H9 (cell line): ENCODE measurements around the gene CCDC157. TPM values are rescaled to one million over a fixed set of nuclear protein-coding genes. Genes with fewer than 3 reads are reported as not detected.

Experiments
- DNase-seq: peaks from one replicate; pipeline ENCODE4 v3.0.0-alpha.2; 2017
- H2AFZ ChIP-seq: one replicate; pipeline ENCODE4 v1.6.1; 2013; ENCODE audit warnings: mild to moderate bottlenecking, low read length, control low read depth, moderate library complexity
- H2AK5ac ChIP-seq: 2 replicates; pipeline ENCODE4 v1.6.1; 2013; ENCODE audit warnings: low read length, control low read depth, mixed read lengths; ENCODE audit not compliant: insufficient read length
- H2BK120ac ChIP-seq: one replicate; pipeline ENCODE4 v1.6.1; 2013; ENCODE audit warnings: low read depth, mild to moderate bottlenecking, low read length, control low read depth, inconsistent platforms; ENCODE audit not compliant: poor library complexity, severe bottlenecking
- H2BK12ac ChIP-seq: 2 replicates; pipeline ENCODE4 v1.6.1; 2013; ENCODE audit warnings: low read length, control low read depth, mixed read lengths, low read depth; ENCODE audit not compliant: insufficient read length
- H2BK15ac ChIP-seq: 2 replicates; pipeline ENCODE4 v1.6.1; 2013; ENCODE audit warnings: low read depth, low read length, control low read depth
- H2BK20ac ChIP-seq: one replicate; pipeline ENCODE4 v1.6.1; 2013; ENCODE audit warnings: low read depth, mild to moderate bottlenecking, low read length, control low read depth, inconsistent platforms; ENCODE audit not compliant: poor library complexity, severe bottlenecking
- H2BK5ac ChIP-seq: 2 replicates; pipeline ENCODE4 v1.6.1; 2013; ENCODE audit warnings: low read length, control low read depth, mixed read lengths; ENCODE audit not compliant: insufficient read length
- H3K14ac ChIP-seq: 2 replicates; pipeline ENCODE4 v1.6.1; 2013; ENCODE audit warnings: low read length, control low read depth; ENCODE audit not compliant: insufficient read depth
- H3K18ac ChIP-seq: 2 replicates; pipeline ENCODE4 v1.6.1; 2013; ENCODE audit warnings: low read depth, mild to moderate bottlenecking, mixed read lengths, low read length, control low read depth; ENCODE audit not compliant: insufficient read length
- H3K23ac ChIP-seq: 2 replicates; pipeline ENCODE4 v1.6.1; 2013; ENCODE audit warnings: low read length, control low read depth, mixed read lengths, low read depth; ENCODE audit not compliant: insufficient read length
- H3K23me2 ChIP-seq: 2 replicates; pipeline ENCODE4 v1.6.1; 2013; ENCODE audit warnings: low read depth, mild to moderate bottlenecking, mixed read lengths, low read length, control low read depth; ENCODE audit not compliant: insufficient read length, poor library complexity, severe bottlenecking
- H3K27ac ChIP-seq: 2 replicates; pipeline ENCODE4 v1.5.1; 2013; ENCODE audit warnings: low read length, control low read depth, mixed read lengths, low read depth; ENCODE audit not compliant: insufficient read length
- H3K27me3 ChIP-seq: 2 replicates; pipeline ENCODE4 v1.6.1; 2013; ENCODE audit warnings: low read length, control low read depth, inconsistent platforms; ENCODE audit not compliant: insufficient read depth
- H3K4ac ChIP-seq: 2 replicates; pipeline ENCODE4 v1.6.1; 2013; ENCODE audit warnings: low read depth, mild to moderate bottlenecking, control low read depth, inconsistent platforms, low read length, moderate library complexity
- H3K4me1 ChIP-seq: 2 replicates; pipeline ENCODE4 v1.6.1; 2013; ENCODE audit warnings: low read length, control low read depth, inconsistent platforms; ENCODE audit not compliant: insufficient read depth
- H3K4me2 ChIP-seq: 2 replicates; pipeline ENCODE4 v1.6.1; 2013; ENCODE audit warnings: low read length, control low read depth, mixed read lengths; ENCODE audit not compliant: insufficient read length, insufficient read depth
- H3K56ac ChIP-seq: 2 replicates; pipeline ENCODE4 v1.6.1; 2013; ENCODE audit warnings: low read depth, mild to moderate bottlenecking, mixed read lengths, low read length, control low read depth; ENCODE audit not compliant: insufficient read length
- H3K79me1 ChIP-seq: 2 replicates; pipeline ENCODE4 v1.6.1; 2013; ENCODE audit warnings: low read depth, mild to moderate bottlenecking, moderate library complexity, low read length, control low read depth, inconsistent platforms; ENCODE audit not compliant: insufficient read depth, poor library complexity, severe bottlenecking
- H3K79me2 ChIP-seq: 2 replicates; pipeline ENCODE4 v1.6.1; 2013; ENCODE audit warnings: low read length, control low read depth, inconsistent platforms; ENCODE audit not compliant: insufficient read depth
- H3K9ac ChIP-seq: 2 replicates; pipeline ENCODE4 v1.6.1; 2013; ENCODE audit warnings: low read length, control low read depth, mixed read lengths; ENCODE audit not compliant: insufficient read length; ENCODE audit errors: extremely low read depth
- H3K9me3 ChIP-seq: one replicate; pipeline ENCODE4 v1.6.1; 2013; ENCODE audit warnings: low read depth, low read length, inconsistent platforms; ENCODE audit not compliant: control insufficient read depth
- H3T11ph ChIP-seq: one replicate; pipeline ENCODE4 v1.6.1; 2013; ENCODE audit warnings: mild to moderate bottlenecking, low read length, control low read depth, inconsistent platforms
- H4K20me1 ChIP-seq: one replicate; pipeline ENCODE4 v1.6.1; 2013; ENCODE audit not compliant: control insufficient read depth, insufficient read length, insufficient read depth
- H4K5ac ChIP-seq: 2 replicates; pipeline ENCODE4 v1.6.1; 2013; ENCODE audit warnings: low read depth, mild to moderate bottlenecking, mixed read lengths, low read length, control low read depth; ENCODE audit not compliant: insufficient read length
- H4K8ac ChIP-seq: replicated peaks from 2 replicates; pipeline ENCODE4 v1.6.1; 2013; ENCODE audit warnings: low read length, control low read depth, mixed read lengths, low read depth; ENCODE audit not compliant: insufficient read length
- H4K91ac ChIP-seq: 2 replicates; pipeline ENCODE4 v1.6.1; 2013; ENCODE audit warnings: low read depth, mild to moderate bottlenecking, moderate library complexity, mixed read lengths, low read length, control low read depth; ENCODE audit not compliant: insufficient read length
- H3K27ac Mint-ChIP-seq, 3 experiments: 2 replicates in 2 of 3; 3 replicates in 1 of 3; pipeline ENCODE4 v1.8.0; 2020 to 2021; ENCODE audit warnings: mixed read lengths in 3 of 3, mild to moderate bottlenecking in 1 of 3, moderate library complexity in 1 of 3
- H3K27me3 Mint-ChIP-seq: 2 replicates; pipeline ENCODE4 v1.8.0; 2021; ENCODE audit warnings: low read depth, mild to moderate bottlenecking, moderate library complexity, mixed read lengths
- H3K36me3 Mint-ChIP-seq, 3 experiments: 2 replicates in 2 of 3; 3 replicates in 1 of 3; pipeline ENCODE4 v1.8.0; 2020 to 2021; ENCODE audit warnings: low read depth in 3 of 3, mixed read lengths in 3 of 3; ENCODE audit not compliant: insufficient read depth in 1 of 3
- H3K4me1 Mint-ChIP-seq, 2 experiments: 2 replicates each; pipeline ENCODE4 v1.8.0; 2020; ENCODE audit warnings: mixed read lengths in 2 of 2
- H3K4me3 Mint-ChIP-seq, 2 experiments: 2 replicates in 1 of 2; 3 replicates in 1 of 2; pipeline ENCODE4 v1.8.0; 2020 to 2021; ENCODE audit warnings: mild to moderate bottlenecking in 2 of 2, mixed read lengths in 2 of 2, moderate library complexity in 1 of 2
- H3K9me3 Mint-ChIP-seq, 2 experiments: 2 replicates in 1 of 2; 3 replicates in 1 of 2; pipeline ENCODE4 v1.8.0; 2020; ENCODE audit warnings: mild to moderate bottlenecking in 2 of 2, mixed read lengths in 2 of 2, moderate library complexity in 1 of 2
- CTCF ChIP-seq: fragments of 200-600 bp; sonication (generic); conservative IDR thresholded peaks from 3 replicates; pipeline ENCODE4 v1.8.0; 2021; ENCODE audit warnings: antibody characterized with exemption, mild to moderate bottlenecking
- WGBS: extraction: QIAGEN DNeasy Blood & Tissue Kit; methylation state at CpG from one replicate; pipeline ENCODE4 v1.1.7; 2013; ENCODE audit warnings: missing lambda C conversion rate, low lambda C conversion rate, mixed read lengths; ENCODE audit not compliant: insufficient read length; ENCODE audit errors: extremely low coverage; 5-methylcytosine and 5-hydroxymethylcytosine counted together
- total RNA-seq: library from RNA; stranded (reverse); gene quantifications from 2 replicates; pipeline ENCODE4 v1.2.1, GENCODE V29; 2021

The CCDC157 gene
- total RNA-seq, 1 experiment from 2014 or later: 4.3 TPM

GRCh38 chr22:30308093-30308492, 48.7 kb upstream of the CCDC157 start:
- Mint-ChIP-seq H3K9me3 (no peaks in the 10 kb centered on the region; a peak in 1 of 5 replicates), H3K4me3 (no peak overlapping the region), H3K27me3 (no peaks in the 10 kb centered on the region; the same call in 1 of the 2 replicates), H3K27ac (peak overlapping the region in 1 of 3 experiments; percentile 2; a peak in 2 of 7 replicates), H3K36me3 (no peaks in the 10 kb centered on the region), H3K4me1 (peaks cover 11% of the 10 kb centered on the region in 2 experiments)
- Histone ChIP-seq H2AK5ac (no peak overlapping the region), H3K4me1 (no peaks in the 10 kb centered on the region; the same call in 1 of the 2 replicates), H4K91ac (no peak overlapping the region), H3K14ac (no peak overlapping the region), H3K79me1 (no peaks in the 10 kb centered on the region), H3K23ac (no peak overlapping the region), H3K18ac (no peak overlapping the region), H2BK12ac (no peak overlapping the region), H2BK5ac (no peak overlapping the region), H3K79me2 (no peaks in the 10 kb centered on the region), H4K8ac (no peak overlapping the region), H2AFZ (no peak overlapping the region), H4K20me1 (no peaks in the 10 kb centered on the region), H3K9me3 (no peaks in the 10 kb centered on the region), H3K23me2 (no peaks in the 10 kb centered on the region), H3K27me3 (no peaks in the 10 kb centered on the region), H2BK15ac (no peak overlapping the region), H3K4me2 (no peak overlapping the region), H3T11ph (no peak overlapping the region), H2BK20ac (no peak overlapping the region), H4K5ac (no peak overlapping the region), H3K4ac (no peak overlapping the region), H2BK120ac (no peak overlapping the region), H3K9ac (no peak overlapping the region), H3K27ac (no peak overlapping the region), H3K56ac (no peak overlapping the region)
- DNase-seq: no peak
- TF ChIP-seq CTCF: no peak
- no CpG with 5 or more reads among the region's 2 CpGs for WGBS
